GM11168 (cell line): ENCODE results near the gene THSD4.
"Not testable (repeated sequence)": the region's sequence is repeated elsewhere in the genome, so short reads cannot be mapped to it uniquely, and the experiment has no call there.

Source experiments
- in situ Hi-C: fragments of 300-500 bp; cut with MboI; formaldehyde crosslinking; loops from one replicate; pipeline ENCODE4 v1.12.0; 2022; ENCODE audit warnings: low sequenced_read_pairs; ENCODE audit not compliant: unreplicated experiment

THSD4 gene

GRCh38 chr15:71650603-71651002, 535.3 kb downstream of the THSD4 start:
- in situ Hi-C loops: no loop called here

- in situ Hi-C loops: no loop called here
Observed at GRCh38 chr15:71651750-71652186, 536.5 kb downstream of the THSD4 start.

- in situ Hi-C loops: no loop called here
Observed at GRCh38 chr15:71654042-71654719, 538.9 kb downstream of the THSD4 start.

GRCh38 chr15:71654720-71655174, 539.5 kb downstream of the THSD4 start:
- in situ Hi-C loops: no loop called here

- in situ Hi-C loops: no loop called here
Observed at GRCh38 chr15:71656425-71656824, 541.2 kb downstream of the THSD4 start.

GRCh38 chr15:71657141-71657540, 541.9 kb downstream of the THSD4 start:
- in situ Hi-C loops: no loop called here

GRCh38 chr15:71658036-71658435, 542.8 kb downstream of the THSD4 start:
- in situ Hi-C loops: no loop called here

- in situ Hi-C loops: no loop called here
Observed at GRCh38 chr15:71658827-71659729, 543.8 kb downstream of the THSD4 start.

- in situ Hi-C loops: no loop called here
Observed at GRCh38 chr15:71659730-71660067, 544.4 kb downstream of the THSD4 start.

- in situ Hi-C loops: no loop called here
Observed at GRCh38 chr15:71660501-71660900, 545.2 kb downstream of the THSD4 start.

GRCh38 chr15:71662306-71662705, 547.0 kb downstream of the THSD4 start:
- in situ Hi-C loops: no loop called here

GRCh38 chr15:71664622-71665021, 549.4 kb downstream of the THSD4 start:
- in situ Hi-C loops: no loop called here

GRCh38 chr15:71666763-71667620, 551.7 kb downstream of the THSD4 start:
- in situ Hi-C loops: no loop called here

- in situ Hi-C loops: no loop called here
Observed at GRCh38 chr15:71669688-71670087, 554.4 kb downstream of the THSD4 start.

- in situ Hi-C loops: not testable (repeated sequence)
Observed at GRCh38 chr15:71670222-71670621, 555.0 kb downstream of the THSD4 start.

GRCh38 chr15:71674354-71674753, 559.1 kb downstream of the THSD4 start:
- in situ Hi-C loops: no loop called here

GRCh38 chr15:71677352-71677751, 562.1 kb downstream of the THSD4 start:
- in situ Hi-C loops: no loop called here

- in situ Hi-C loops: no loop called here
Observed at GRCh38 chr15:71677766-71678165, 562.5 kb downstream of the THSD4 start.

GRCh38 chr15:71678191-71678590, 562.9 kb downstream of the THSD4 start:
- in situ Hi-C loops: no loop called here

GRCh38 chr15:71678605-71679004, 563.3 kb downstream of the THSD4 start:
- in situ Hi-C loops: no loop called here
